HepG2 (cell line): ENCODE results near the gene PSD4.

Source experiments
- GABPA ChIP-seq, 2 experiments: IDR thresholded peaks; 2 replicates each; pipeline ENCODE4 v1.6.1; 2011 to 2016; ENCODE audit warnings: low read depth in 2 of 2, low read length in 1 of 2, missing biosample characterization in 1 of 2, missing genetic modification characterization in 1 of 2
- HCFC1 ChIP-seq: fragments of 150-350 bp; IDR thresholded peaks from 2 replicates; pipeline ENCODE4 v1.6.1; 2014; ENCODE audit warnings: low read depth, low read length
- MEIS2 ChIP-seq: sonication (generic); formaldehyde crosslinking; IDR thresholded peaks from 2 replicates; pipeline ENCODE4 v1.9.0; 2021; ENCODE audit warnings: mild to moderate bottlenecking, missing genetic modification reagents
- POLR2A ChIP-seq, 2 experiments: IDR thresholded peaks; 2 replicates each; pipeline ENCODE4 v1.6.1; 2011; ENCODE audit warnings: low read depth in 2 of 2, low read length in 2 of 2, mild to moderate bottlenecking in 1 of 2, moderate library complexity in 1 of 2; ENCODE audit not compliant: insufficient read depth in 1 of 2
- RORA ChIP-seq: sonication (generic); formaldehyde crosslinking; IDR thresholded peaks from 2 replicates; pipeline ENCODE4 v1.5.0; 2020; ENCODE audit warnings: mild to moderate bottlenecking, missing genetic modification reagents, moderate library complexity
- ZBTB20 ChIP-seq: sonication (generic); formaldehyde crosslinking; IDR thresholded peaks from 2 replicates; pipeline ENCODE4 v1.8.1; 2023; ENCODE audit warnings: missing genetic modification reagents, low read depth, mild to moderate bottlenecking, borderline replicate concordance
- ZNF143 ChIP-seq: sonication (generic); formaldehyde crosslinking; IDR thresholded peaks from 2 replicates; pipeline ENCODE4 v1.4.0; 2020; ENCODE audit warnings: missing genetic modification reagents

DNA sequence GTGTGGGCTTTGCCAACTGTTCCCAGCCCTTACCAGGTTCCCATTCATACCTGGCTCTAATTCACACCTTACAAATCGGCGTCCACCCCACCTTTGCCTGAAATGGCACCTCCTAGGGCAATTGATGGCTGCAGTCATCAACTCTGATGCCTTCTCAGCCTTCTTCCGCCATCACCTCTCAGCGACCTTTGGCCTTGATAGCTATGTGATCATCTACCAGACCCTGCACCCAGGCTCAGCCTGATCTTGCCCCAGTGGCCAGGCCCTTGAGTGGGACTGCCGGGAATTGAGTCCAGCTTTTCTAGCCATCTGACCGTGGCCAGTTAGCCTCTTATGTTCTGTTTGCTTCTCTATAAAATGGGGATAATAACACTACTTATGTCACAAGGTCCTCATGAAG is 32.5 kb downstream of the PSD4 start:
- no peak for TF ChIP-seq POLR2A (IDR thresholded peaks at IDR 0.05; ENCODE audit: insufficient read depth in 1 of 2, low read depth in 2 of 2, low read length in 2 of 2)
- no peak for TF ChIP-seq ZNF143
- TF ChIP-seq RORA (CRISPR knock-in tag) = no peak
- no peak for TF ChIP-seq HCFC1
- TF ChIP-seq ZBTB20 (CRISPR knock-in tag) = no peak
- TF ChIP-seq GABPA (IDR thresholded peaks at IDR 0.05; ENCODE audit: low read depth, low read length) = no peak
- no peak for TF ChIP-seq GABPA (CRISPR knock-in tag; IDR thresholded peaks at IDR 0.05; ENCODE audit: low read depth)
- no peak for TF ChIP-seq MEIS2
